ENCODE data around the gene TAC3.
"Not testable (repeated sequence)": the region's sequence is repeated elsewhere in the genome, so short reads cannot be mapped to it uniquely, and the experiment has no call there.

TAC3 gene

DNA sequence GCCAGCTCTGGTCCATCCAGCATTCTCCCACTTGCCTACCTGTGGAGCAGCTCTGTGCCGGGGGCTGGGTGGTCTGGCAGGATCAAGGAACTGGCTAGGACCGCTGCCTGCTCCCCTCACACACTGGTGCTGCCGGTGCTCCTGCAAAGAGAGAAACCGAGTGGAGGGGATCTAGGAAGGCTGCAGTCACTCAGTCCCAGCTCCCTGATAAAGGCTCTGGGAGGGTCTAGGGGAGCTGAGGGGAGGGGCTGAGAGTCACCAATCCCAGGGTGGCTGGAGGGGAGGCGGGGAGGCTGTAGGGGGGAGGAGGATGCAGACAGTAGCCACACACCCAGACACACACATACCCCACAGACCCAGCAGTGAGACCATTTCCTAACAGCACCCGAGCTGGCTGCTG, at the start of gene TAC3:
Gene TAC3, minus strand, starts transcription at position 182 of the 400 bp plus-strand sequence. CDS start 732 bp downstream, outside the sequence.
- no peak for DNase-seq

DNA sequence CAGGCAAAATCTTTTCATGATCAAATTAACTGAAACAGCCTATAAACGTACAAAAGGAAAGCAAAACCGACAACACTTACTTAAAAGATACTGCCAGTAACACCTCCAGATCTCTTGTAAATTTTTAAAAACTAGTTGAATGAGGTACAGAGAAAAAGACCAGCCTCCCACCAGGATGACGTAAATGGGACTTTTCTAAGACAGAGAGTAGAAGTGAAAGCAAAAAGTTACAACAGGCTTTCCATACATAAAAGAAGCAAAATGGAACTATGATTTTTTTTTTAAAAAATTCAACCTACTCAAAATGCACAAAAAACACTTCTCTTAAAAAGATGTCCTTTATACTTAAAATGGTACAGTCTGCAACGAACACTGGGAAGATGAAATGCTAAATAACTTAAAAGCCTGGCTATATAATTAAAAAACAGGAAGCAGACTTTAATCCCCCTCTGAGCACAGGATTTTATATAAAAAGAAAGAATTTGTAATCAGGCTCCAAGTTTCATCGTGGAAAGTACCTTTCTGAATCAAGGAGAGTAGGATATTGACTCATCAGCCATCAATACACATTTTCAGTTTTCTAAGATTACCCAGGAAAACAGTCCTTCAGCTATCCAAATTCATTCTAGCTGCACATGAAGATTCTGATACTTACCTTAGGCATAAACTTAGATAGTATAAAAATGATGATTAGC, 47.8 kb upstream of the TAC3 start:
- DNase-seq: no peak

DNA sequence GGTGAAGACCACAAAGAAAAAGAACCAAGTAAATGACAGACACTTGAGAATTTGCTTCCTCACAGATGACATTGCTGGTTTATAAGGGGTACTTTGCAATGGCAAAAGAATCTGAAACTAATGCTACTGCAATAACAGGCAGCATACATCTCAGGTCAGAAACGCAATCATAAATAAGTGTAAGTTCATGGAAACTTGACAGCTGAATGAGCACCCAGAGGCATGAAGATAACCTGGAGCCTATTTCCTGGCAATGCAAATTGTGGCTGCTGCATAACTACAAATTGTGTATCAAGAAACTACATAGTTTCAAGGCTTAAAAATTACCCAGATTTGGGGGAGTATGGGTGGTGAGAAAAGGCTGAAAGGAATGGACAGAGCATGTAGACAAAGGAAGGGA, 42.1 kb upstream of the TAC3 start:
- DNase-seq: no peak

DNA sequence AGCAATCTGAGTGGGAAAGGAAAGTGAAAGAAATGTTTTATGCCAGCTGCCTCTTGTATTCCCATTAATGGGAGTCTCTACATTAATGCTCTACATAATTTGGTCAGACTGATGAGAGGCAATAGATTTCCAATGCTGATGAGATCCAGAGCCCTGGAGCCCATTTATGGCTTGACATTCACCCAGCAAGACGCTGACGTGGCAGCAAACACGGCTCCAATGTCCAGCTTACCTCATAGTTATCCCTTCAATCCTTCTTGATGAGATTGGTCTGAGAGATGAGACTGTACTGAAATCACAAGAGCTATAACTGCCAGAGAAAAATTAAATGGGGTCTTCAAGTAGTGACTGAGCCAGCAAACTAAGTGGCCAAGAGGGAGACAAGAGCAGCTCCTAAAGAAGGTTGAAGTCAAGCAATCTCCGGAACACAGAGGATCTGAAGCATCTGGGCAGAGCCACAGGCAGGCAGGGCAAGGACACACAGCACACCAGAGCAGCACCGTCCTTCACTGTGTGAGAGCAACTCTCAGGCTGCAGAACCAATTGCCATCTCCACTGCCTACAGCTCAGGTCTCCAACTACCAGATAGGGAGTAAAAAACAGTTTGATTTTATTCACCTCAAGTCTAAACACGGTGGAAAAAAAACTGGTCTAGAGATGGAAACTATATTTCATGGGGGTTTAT, 40.9 kb upstream of the TAC3 start:
- DNase-seq: no peak

DNA sequence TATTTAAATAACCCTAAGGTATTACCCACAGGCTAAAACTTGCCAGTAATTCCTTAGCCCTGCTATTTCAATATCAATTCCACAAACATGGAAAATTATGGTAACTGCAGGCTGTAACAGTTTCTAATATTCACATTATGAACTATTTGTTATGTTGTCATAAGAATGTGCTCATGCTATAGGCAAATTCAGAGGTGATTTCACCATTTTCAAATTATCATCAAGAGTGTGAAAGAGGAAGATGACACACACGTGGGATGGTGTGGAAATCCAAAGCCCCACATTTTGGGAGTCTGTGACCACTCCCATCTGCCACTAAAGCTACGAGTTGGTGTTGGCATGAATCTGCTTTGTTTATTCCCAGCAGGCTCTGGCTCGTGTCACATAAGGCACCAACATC, 39.5 kb upstream of the TAC3 start:
- DNase-seq: no peak

DNA sequence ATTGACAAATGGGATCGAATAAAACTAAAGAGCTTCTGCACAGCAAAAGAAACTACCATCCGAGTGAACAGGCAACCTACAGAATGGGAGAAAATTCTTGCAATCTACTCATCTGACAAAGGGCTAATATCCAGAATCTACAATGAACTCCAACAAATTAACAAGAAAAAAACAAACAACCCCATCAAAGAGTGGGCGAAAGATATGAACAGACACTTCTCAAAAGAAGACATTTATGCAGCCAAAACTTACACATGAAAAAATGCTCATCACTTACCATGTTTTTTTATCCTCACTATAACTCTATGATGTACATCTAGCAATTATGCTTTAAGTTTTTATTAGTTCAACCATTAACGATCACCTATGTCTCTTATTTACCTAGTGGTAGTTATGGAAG, 37.6 kb upstream of the TAC3 start:
- not testable (repeated sequence) for DNase-seq

DNA sequence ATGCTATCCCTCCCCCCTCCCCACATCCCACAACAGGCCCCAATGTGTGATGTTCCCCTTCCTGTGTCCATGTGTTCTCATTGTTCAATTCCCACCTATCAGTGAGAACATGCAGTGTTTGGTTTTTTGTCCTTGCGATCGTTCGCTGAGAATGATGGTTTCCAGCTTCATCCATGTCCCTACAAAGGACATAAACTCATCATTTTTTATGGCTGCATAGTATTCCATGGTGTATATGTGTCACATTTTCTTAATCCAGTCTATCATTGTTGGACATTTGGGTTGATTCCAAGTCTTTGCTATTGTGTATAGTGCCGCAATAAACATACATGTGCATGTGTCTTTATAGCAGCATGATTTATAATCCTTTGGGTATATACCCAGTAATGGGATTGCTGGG, 36.8 kb upstream of the TAC3 start:
- DNase-seq: not testable (repeated sequence)

DNA sequence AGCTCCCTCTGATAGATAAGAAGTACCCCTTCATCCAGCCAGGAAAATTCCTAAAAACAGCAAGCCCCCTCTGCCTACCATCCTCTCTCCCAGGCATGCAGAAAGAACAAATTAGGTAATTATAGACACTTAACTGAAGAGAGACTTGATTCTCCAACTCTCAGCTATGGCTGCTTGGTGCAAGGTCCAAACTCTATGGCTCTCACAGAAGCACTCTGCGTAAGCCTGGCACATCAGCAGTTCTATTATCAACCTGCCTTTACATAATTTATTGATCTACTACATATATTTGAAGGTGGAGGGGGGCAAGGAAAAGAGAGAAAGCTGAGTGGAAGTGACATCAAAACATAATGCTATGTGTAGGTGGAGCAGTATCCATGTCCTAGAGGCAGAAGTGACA, 34.7 kb upstream of the TAC3 start:
- no peak for DNase-seq

DNA sequence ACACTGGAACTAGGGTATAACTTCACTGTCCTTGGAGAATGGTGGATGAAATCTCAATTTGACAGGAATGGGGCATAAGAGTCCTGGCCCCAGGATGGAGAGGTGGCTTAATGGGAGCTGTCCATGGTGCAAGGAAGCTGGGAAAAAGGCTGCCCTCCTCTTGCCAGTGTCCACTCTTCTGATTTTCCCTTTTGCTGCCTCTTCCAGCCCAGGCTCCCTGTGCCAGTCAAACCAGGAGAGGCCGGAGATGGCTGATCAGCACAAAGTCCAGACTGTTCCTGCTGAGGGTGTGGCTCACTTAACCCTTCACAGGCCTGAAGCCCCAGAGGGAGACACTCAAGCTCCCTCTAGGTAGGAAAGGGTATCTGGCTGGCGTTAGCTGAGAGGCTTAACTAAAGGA, 33.6 kb upstream of the TAC3 start, which contains the start of gene MYO1A:
Gene MYO1A, minus strand, starts transcription at position 240 of the 400 bp plus-strand sequence. CDS start 1,806 bp downstream, outside the sequence.
- DNase-seq: no peak

DNA sequence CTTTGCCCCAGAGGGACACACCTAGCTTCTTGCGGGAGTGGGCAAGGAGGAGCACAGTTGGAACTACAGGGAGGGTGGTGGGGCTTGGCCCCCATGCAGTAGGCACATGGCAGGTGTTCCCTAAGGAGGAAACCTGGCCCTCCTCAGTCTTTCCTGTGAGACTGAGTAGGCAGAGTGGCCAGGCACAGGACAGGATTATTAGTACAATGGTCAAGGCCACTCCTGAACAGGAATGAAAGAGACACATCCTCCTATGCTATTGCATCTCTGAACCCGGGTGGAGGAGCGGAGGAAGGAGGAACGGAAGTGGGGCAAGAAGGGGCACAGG, 32.8 kb upstream of the TAC3 start:
- no peak for DNase-seq

DNA sequence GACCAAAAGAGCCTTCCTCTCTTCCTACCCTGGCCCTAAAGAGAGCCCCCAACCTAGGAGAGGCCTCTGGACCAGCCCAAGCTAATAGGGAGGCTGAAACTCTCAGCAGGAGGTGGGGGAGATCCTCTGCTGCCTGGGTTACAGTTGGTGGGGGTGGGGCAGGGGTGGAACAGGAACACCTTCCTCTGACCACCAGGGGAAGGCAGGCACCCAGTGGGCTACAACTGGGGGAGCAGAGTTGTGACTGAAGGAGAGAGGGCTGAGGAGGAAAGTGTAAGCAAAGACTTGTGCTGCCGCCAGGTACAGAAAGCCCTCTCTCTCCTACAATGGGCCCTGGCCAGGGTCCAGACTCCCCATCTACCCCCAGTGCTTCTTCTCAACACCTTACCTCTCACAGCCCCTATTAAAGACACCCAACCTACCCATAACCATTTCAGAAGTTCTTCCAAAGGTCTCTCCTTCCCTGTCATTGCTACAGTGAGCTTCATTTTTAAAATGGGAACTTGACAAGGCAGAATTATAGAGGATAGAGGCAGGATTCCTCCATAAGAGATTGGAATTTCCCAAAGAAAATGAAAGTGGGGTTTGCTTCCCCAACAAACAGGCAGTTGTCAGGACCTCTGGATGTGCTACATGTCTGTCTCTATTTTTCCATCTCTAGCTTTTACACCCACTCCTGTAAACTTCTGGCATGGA, 32.2 kb upstream of the TAC3 start:
- no peak for DNase-seq

DNA sequence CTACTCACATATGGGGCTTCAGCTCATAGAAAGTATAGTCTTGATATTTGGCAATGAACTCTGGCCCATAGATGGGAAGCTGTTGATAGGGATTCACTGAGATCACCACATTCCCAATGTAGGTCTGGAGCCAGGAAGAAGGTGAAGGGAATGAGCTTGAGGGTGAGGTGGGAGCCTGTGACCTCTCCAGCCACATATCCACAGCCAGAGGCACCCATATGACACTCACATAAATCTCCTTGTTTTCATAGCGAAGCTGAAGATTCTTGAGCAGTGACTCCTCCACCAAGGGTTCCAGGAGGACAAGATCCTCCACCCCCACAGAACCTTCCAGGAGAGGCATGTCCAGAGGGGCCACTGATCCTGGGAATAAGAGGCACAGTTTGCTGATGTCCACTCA, 31.7 kb upstream of the TAC3 start:
- no peak for DNase-seq

DNA sequence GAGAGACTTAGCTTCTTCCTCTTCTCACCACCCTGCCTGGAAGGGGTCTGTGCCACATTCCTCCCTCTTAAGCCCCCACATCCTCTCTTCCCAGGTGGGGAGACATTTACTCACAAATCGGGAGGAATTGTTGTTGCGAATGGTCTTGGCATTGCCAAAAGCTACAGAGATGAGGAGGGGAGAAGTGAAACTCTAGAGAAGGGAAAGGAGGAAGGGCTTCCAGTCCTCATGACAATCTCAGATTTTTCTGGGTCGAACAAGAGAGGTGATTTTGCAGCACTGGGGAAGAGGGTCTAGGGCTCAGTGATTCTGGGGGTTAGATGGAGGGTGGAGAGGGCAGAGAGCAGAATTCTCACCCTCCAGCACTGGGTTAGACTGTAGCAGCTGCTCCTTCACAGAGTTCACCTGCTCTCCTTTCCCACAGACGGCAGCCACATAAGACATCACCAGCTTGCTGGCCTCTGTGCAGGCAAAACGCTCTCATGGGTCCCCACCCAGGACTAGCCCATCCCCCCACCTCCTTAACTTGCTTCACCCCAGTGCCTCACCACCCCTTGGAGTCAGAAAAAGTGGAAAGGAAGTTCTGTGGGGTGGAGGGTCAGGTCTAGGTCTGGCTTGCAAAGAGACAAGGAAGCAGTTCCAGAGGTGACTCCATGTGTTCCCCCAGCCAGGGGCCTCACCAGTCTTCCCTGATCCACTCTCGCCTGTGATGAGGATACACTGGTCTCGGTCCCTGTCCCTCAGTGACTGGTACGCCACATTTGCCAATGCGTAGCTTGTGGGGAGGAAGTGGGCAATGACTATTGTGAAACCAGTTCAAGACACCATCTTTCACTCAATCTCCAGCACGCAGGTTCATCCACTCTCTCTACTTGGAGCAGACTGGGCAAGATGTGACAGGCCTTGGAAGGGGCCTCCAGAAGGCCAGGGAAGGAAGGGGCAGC, 30.9 kb upstream of the TAC3 start:
- DNase-seq: no peak

DNA sequence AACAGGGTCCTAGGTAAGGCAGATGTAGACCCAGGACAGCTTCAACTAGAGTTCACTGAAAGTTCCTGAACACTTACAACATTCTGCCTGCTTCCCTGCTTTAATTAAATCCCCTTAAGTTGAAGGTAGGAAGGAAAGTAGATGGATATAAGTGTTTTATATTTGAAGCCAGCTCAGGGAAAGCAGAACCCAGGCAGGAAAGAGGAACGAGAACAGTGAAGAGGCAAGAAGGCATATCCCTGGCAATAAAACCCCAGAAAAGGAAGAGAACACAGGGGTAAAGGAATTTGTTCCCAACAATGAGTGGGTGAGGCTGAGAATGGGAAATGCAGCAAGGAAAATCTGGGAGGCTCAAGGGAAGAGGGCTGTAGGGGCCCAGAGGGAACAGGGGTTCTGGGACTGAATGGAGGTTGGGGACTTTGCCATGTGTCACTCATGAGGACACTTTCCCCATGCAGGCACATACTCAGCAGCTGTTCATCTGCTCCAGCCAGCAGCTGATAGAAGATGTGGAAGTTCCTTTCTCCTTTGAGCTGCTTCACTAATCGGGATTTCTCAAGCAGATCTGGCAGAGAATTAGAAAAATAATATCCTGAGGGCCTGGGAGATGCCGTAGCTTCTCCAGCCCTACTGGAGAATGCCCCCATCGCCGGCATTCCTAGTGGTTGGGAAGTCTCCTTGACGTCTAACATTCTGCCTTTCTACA, 29.9 kb upstream of the TAC3 start:
- DNase-seq: no peak

DNA sequence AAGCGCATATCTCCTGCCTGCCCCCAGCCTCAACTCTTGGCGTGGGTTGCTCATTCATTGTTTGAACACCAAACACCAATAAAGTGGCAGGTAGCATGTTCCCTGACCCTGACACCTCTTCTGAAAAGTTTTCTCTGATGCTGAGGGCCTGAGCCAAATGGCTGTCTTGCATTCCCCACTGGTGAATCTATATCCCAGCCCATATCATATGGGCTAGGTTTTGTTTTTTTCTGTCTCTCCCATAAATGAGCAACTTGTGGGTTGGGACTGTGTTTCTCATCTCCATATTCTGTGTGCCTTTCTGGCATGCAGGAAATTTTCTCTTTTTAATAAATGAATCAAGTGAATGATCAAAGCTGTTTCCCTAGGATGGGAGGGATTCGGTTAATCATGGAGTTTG, 28.6 kb upstream of the TAC3 start:
- no peak for DNase-seq

DNA sequence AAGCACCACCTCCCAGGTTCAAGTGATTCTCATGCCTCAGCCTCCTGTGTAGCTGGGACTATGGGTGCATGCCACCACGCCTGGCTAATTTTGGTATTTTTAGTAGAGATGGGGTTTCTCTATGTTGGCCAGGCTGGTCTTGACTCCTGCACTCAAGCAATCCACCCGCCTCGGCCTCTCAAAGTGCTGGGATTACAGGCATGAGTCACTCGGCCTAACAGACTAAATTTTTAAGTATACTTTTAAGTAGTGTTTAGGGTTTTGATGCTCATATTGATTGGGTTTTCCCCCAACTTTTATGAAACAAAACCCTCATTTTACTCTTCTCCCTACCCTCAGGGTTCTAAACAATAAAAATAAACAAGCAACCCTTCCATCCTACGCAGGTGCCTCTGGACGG, 28.1 kb upstream of the TAC3 start:
- DNase-seq: no peak

DNA sequence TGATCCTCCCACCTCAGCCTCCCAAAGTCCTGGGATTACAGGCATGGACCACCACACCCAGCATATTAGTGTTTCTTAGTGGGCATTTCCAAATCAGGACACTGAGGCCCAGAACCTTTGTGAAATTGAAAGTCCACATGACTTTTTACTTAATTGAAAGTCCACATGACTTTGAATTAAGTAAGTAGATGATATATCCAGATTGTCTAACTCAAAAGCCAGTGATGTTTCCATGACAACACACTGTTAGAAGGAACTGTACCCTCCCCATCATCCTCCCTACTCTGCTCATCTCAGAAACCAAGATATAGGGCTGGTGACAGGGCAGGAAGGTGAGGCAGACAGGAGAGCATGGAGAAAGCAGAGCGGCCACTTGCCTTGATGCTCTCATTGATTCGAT, 26.4 kb upstream of the TAC3 start:
- DNase-seq: no peak

DNA sequence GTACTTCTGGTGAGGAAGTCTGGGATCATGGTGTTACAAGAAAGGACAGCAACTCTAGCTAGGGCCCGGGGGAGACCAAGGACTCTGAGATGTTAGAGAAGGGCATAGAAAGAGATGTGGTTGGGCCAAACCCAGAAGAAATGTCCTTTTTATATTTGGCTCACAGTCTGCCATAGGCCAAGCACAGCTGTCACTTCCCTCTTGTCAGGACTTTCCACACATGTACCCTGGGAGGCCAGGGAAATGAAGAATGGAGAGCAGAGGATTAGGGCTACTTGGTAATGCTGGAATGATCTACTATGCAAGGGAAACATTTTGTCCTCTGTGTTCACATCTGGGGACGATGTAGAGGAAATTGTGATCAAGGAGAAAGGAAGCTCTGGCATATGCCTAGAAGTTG, 24.4 kb upstream of the TAC3 start:
- DNase-seq: no peak

DNA sequence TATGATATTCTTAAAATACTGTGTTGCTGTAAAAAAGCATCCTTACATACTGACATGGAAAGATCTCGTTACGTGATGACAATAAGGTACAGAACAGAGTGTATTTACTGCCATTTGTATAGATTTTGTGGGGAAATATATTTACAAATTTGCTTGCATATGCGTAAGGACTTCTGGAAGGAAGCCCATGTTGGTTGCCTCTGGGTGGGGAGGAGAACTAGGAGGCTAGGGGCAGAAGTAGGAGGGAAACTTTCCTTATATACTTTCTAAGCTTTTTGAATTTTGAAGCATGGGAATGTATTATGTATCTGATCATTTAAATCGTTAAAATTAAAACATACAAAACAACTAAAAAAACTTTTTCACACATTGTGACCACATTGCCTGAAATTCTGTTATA, 23.9 kb upstream of the TAC3 start:
- no peak for DNase-seq

DNA sequence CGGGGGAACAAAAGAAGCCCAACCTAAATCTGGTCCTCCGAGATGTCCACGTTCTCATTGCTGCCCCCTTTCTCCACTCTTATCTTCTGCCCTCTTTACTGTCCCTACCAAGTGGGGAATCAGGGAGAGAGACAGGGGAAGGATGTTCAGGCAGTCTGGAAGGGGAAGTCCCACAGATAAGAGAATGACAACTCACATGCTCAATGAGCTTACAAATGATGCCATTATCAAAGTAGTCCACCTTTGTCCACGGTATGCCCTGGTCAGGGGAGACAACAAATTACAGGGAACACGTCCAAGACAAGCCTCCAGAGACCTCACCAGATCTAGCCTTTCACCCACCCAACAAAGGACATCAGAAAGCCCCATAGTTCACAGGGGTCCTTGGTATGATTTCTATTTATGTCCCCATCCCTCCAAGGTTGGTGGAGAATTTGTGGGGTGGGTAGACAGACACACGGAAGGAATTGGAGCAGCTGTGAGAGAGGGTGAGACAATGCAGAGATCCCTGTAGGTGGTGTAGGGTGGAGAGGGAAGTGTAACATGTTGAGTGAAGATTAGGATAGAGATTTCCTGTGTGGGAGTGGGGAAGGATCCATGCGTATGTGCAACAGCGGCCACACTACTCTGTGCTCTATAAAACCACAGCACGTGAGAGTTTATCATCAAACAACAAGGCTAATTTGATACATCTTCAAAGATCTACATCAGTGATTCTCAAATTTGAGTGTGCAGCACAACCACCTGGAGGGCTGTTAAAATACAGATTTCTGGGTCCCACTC, 22.9 kb upstream of the TAC3 start:
- no peak for DNase-seq

DNA sequence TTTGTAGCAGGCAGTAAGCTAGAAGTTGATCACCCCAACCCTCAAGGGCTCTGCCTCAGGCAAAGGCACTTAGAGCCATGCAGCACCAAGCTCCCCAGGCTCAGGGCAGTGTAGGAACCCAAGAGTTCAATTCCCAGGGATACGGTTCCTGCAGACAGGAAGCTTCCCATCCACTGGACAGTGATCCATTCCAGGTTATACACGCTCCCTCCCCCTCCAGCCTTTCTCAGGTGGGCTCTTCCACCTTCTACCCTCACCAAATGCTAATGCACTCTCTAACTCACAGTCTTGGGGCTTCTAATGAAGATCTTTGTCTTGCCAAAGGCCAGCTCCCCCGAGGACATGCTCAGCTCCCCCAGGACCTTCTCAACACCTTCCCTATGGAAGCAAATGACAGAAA, 20.9 kb upstream of the TAC3 start:
- DNase-seq: no peak

DNA sequence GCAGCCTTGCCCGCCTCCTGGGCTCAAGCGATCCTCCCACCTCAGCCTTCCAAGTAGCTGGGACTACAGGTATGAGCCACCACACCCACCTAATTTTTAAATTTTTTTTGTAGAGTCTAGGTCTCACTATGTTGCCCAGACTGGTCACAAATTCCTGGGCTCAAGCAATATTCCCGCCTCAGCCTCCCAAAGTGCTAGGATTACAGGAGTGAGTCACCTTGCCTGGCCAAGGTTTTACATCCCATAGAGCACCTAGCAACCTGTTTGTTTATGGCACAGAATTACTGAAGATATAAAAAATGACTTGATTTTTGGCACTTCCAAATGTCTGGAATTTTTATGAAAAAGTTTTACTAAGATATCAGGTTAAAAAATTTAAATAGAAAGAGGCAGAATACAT, 17.1 kb upstream of the TAC3 start:
- no peak for DNase-seq
